ENCODE data around the gene GNAS. TPM values are rescaled to one million over a fixed set of nuclear protein-coding genes. Genes with fewer than 3 reads are reported as not detected.

The GNAS gene
- total RNA-seq, 1 experiment from 2014 or later = 603 TPM

DNA sequence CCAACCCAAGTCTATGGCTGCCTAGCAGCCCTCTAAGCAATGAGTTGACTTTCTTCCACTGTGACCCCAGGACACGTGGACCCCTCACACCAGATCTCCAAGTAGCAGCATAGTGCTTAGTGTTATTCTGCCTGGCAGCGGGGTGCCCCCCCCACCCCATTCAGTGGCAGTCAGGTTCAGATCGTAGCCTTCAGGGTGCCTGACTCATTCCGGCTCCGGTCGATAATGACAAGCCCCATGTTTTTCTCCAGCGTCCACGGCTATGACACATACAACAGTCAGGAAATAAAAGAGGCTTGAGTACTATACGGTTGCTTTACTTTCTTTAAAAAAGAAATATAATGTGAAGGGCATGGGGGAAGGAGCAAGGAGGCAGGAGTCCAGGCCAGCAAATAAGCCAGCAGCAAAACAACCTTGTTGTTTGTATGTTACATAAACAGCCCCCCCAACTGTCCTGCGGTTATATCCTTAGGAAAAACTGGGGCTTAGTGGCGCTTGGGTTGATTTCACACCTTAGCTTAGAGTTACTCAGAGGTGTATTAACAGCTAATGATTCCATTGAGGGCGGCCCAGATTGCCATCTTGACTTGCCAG is 23.1 kb downstream of the GNAS start:
- in situ Hi-C loops (cut with HindIII; ENCODE audit: low sequenced_read_pairs) = no loop called here
- DNase-seq (ENCODE audit: low spot score) = no peak

DNA sequence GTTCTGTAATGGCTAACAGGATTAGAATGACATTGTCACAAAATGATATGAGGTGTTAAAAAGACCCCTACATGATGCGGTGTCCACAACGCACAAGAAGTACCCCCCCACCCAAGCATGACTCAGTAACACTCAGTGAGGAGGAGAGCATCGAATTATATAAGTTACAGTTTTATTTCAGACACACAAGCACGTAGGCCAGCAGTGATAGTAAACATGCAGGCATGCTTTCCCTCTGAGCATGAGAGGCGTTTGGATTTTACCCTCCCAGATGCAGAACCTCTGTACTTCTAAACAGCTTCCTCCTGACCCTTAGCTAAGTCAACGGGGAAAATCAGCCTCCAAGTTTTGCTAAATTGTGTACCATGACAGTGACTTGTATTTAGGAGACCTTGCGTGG is 23.9 kb downstream of the GNAS start:
- in situ Hi-C loops (cut with HindIII; ENCODE audit: low sequenced_read_pairs) = no loop called here
- no peak for DNase-seq (ENCODE audit: low spot score)

- in situ Hi-C loops (cut with HindIII; ENCODE audit: low sequenced_read_pairs) = no loop called here
- no peak for DNase-seq (ENCODE audit: low spot score)
Measured at GRCh38 chr20:58877050-58877975, 24.8 kb downstream of the GNAS start.

DNA sequence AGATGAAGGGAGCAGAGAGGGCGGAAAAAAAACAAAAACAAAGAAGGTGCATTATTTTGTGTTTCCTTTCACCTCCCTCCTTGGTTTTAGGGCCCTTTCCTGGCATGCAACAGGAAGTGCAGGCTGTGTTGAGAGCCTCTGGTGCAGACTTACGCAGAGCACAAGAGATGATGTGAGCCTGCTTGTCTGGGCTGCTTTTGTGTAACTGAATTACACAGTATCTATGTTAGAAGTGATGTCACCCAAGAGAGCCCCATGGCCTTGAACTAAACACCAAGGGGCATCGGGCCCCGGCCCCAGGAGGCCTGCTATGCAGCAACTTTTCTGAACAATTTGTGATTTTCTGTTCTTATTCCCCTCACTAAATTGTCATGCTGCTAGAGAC is 25.5 kb downstream of the GNAS start:
- no peak for DNase-seq (ENCODE audit: low spot score)
- in situ Hi-C loops (cut with HindIII; ENCODE audit: low sequenced_read_pairs) = no loop called here

- DNase-seq (ENCODE audit: low spot score) = no peak
- in situ Hi-C loops (cut with HindIII; ENCODE audit: low sequenced_read_pairs) = no loop called here
Measured at GRCh38 chr20:58878399-58878798, 25.9 kb downstream of the GNAS start.

DNA sequence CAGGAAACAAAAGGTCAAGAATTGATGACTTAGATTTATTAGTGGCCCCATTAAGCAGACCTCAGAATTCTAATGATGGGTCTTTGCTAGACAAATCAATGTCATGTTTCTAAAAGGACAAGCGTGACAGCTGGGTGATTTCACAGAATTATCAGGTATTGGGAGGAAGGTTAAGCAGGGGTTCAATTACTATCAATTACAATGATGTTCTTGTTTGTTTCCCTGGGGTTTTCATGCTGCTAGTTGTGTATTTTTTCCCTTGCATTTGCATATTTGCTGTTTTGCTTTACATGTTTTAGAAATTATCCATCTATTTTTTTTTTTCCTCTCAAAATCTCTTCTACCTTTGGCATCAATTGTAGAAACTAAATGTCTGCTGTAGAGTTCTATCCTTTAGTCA is 27.9 kb downstream of the GNAS start:
- DNase-seq (ENCODE audit: low spot score) = no peak
- in situ Hi-C loops (cut with HindIII; ENCODE audit: low sequenced_read_pairs) = no loop called here

GRCh38 chr20:58880994-58881752 is 28.7 kb downstream of the GNAS start:
- DNase-seq (ENCODE audit: low spot score) = no peak
- in situ Hi-C loops (cut with HindIII; ENCODE audit: low sequenced_read_pairs) = no loop called here

GRCh38 chr20:58882704-58883089 is 30.2 kb downstream of the GNAS start:
- in situ Hi-C loops (cut with HindIII; ENCODE audit: low sequenced_read_pairs) = no loop called here
- DNase-seq (ENCODE audit: low spot score) = no peak

DNA sequence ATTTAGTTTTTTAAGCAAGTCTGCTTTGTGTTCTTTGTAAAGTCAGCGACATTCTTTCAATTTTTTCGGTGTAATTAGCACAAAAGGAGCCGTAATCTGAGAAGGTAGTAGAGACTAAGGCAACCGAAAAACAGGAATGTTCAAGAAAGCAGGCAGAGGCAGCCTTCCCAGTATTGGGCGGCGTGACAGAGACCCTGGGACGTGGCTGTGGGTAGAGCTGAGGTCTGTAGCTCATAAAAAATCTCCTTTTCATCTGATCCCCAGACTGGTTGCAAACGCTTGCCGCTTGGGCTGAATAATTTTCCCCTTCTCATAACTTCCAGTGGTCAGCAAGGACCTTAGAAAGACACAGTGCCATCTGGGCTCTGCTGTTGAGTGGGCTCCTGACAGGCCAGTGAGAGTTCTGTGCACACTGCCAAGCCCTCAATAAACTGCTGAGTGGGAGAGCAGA is 30.8 kb downstream of the GNAS start:
- peak; percentile 62 for DNase-seq (ENCODE audit: low spot score)
- in situ Hi-C loops (cut with HindIII; ENCODE audit: low sequenced_read_pairs) = no loop called here

- in situ Hi-C loops (cut with HindIII; ENCODE audit: low sequenced_read_pairs) = no loop called here
Measured at GRCh38 chr20:58884966-58885365, 32.5 kb downstream of the GNAS start.

DNA sequence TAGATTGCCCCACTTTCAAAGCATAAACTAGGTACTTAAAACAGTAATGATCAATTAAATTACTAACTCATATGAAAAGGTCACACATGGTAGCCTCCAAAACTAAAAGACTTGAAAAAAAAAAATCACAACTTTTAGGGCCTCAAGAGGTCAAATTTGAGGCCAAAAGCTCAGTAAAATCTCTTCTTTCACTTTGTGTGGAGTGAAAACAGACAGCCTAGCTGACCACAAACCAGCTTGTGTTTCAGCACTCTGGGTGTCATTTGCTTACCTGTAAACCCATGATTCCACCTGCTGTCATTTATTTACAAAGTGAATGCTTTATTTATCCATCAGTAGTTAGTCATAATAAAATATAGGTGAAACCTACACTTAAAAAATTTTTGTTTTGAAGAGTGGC is 34.0 kb downstream of the GNAS start:
- in situ Hi-C loops (cut with HindIII; ENCODE audit: low sequenced_read_pairs) = no loop called here
- DNase-seq (ENCODE audit: low spot score) = no peak

More at GRCh38 chr20:58884966-58885365, 32.5 kb downstream of the GNAS start:
- DNase-seq (ENCODE audit: low spot score) = no peak

GRCh38 chr20:58888103-58888502 is 35.6 kb downstream of the GNAS start:
- DNase-seq (ENCODE audit: low spot score) = no peak
- in situ Hi-C loops (cut with HindIII; ENCODE audit: low sequenced_read_pairs) = no loop called here

GRCh38 chr20:58888521-58889333 is 36.2 kb downstream of the GNAS start:
- in situ Hi-C loops (cut with HindIII; ENCODE audit: low sequenced_read_pairs) = no loop called here
- DNase-seq (ENCODE audit: low spot score) = peak; percentile 81

DNA sequence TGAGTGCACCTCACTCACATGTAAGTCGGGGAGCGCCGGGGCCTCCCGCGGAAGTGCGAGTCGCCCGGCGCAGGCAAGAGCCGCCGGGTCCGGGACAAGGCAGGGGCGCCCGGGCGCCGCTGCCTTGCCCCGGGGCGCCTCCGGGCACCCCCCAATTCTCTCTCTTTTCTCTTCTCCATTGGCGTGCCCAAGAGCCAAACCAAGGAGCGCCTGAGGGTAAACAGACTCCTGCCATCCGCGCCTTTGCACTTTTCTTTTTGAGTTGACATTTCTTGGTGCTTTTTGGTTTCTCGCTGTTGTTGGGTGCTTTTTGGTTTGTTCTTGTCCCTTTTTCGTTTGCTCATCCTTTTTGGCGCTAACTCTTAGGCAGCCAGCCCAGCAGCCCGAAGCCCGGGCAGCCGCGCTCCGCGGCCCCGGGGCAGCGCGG is 36.8 kb downstream of the GNAS start:
- in situ Hi-C loops (cut with HindIII; ENCODE audit: low sequenced_read_pairs) = no loop called here
- DNase-seq (ENCODE audit: low spot score) = no peak

DNA sequence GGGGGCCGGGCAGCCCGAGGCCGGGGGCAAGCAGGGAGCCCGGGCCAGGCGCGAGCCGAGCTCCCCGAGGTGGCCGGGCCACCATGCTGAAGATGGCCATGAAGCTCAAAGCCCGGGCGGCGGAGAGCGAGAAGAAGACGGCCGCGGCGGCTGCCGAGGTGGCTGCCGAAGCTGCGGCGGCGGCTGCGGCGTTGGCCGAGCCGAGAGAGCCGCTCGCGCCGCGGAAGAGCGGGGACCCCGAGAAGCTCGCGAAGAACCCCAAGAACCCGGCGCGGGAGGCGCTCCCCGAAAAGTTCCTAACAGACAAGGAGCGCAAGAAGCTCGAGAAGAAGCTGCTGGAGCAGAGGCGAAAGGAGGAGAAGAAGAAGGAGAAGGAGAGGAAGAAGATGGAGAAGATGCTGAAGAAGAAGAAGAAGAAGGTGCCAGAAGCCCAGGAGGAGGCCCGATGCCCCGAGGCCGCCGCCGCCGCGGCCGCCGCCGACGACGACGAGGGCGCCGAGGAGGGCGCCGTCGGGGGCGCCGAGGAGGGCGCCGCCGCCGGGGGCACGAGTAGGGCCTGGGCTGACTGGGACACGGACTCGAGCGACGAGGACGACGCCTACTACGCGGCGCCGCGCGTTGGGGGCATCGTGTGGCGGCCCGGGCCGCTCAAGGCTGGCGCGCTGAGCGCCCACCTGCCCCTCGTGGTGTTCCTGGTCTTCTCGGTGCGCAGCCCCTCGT is 37.4 kb downstream of the GNAS start:
- no peak for DNase-seq (ENCODE audit: low spot score)
- in situ Hi-C loops (cut with HindIII; ENCODE audit: low sequenced_read_pairs) = no loop called here

GRCh38 chr20:58890518-58891085 is 38.1 kb downstream of the GNAS start:
- in situ Hi-C loops (cut with HindIII; ENCODE audit: low sequenced_read_pairs) = no loop called here
- DNase-seq (ENCODE audit: low spot score) = peak; percentile 60

- in situ Hi-C loops (cut with HindIII; ENCODE audit: low sequenced_read_pairs) = no loop called here
- peak; percentile 77 for DNase-seq (ENCODE audit: low spot score)
Measured at GRCh38 chr20:58891086-58891717, 38.7 kb downstream of the GNAS start.

GRCh38 chr20:58891718-58892140 is 39.2 kb downstream of the GNAS start:
- DNase-seq (ENCODE audit: low spot score) = no peak
- in situ Hi-C loops (cut with HindIII; ENCODE audit: low sequenced_read_pairs) = no loop called here
